HuH-7 (cell line): ENCODE measurements around the gene BRS3.

ENCODE experiments used
- DNase-seq: peaks from one replicate; pipeline ENCODE4 v3.0.0; 2011; ENCODE audit warnings: low spot score

The BRS3 gene

GRCh38 chrX:136496186-136496763, 8.5 kb downstream of the BRS3 start:
- DNase-seq = peak; percentile 3

GRCh38 chrX:136496764-136497555, 9.2 kb downstream of the BRS3 start:
- DNase-seq = peak; percentile 53

GRCh38 chrX:136497556-136498052, 9.9 kb downstream of the BRS3 start, which contains the start of gene HTATSF1:
Gene HTATSF1 (plus strand): TSS chrX:136497592. CDS start chrX:136497685, 93 bp downstream.
- no peak for DNase-seq

- no peak for DNase-seq
Measured at GRCh38 chrX:136519069-136519468, 31.3 kb downstream of the BRS3 start.

GRCh38 chrX:136523770-136524169, 36.0 kb downstream of the BRS3 start:
- DNase-seq = no peak

GRCh38 chrX:136525738-136526606, 38.2 kb downstream of the BRS3 start:
- DNase-seq = no peak

- DNase-seq = peak; percentile 6
Measured at GRCh38 chrX:136528645-136529315, 41.0 kb downstream of the BRS3 start.

GRCh38 chrX:136529795-136530194, 42.0 kb downstream of the BRS3 start:
- no peak for DNase-seq

- no peak for DNase-seq
Measured at GRCh38 chrX:136531951-136532350, 44.2 kb downstream of the BRS3 start, which contains the start of gene VGLL1. Gene VGLL1 (plus strand): TSS chrX:136532215. CDS start chrX:136536021, 3,806 bp downstream.

- DNase-seq = no peak
Measured at GRCh38 chrX:136534131-136534530, 46.4 kb downstream of the BRS3 start.

- no peak for DNase-seq
Measured at GRCh38 chrX:136538811-136539210, 51.1 kb downstream of the BRS3 start.

GRCh38 chrX:136540226-136540625, 52.5 kb downstream of the BRS3 start:
- DNase-seq = no peak

- DNase-seq = peak; percentile 6
Measured at GRCh38 chrX:136541294-136541693, 53.5 kb downstream of the BRS3 start.

GRCh38 chrX:136542281-136542680, 54.5 kb downstream of the BRS3 start:
- no peak for DNase-seq
